PC-3 (cell line): ENCODE results near the gene DLGAP1. TPM values are rescaled to one million over a fixed set of nuclear protein-coding genes. Genes with fewer than 3 reads are reported as not detected.
"Not testable (repeated sequence)": the region's sequence is repeated elsewhere in the genome, so short reads cannot be mapped to it uniquely, and the experiment has no call there.

Experiments used
- ATAC-seq: fragments of 200-7000 bp; cut with Tn5 transposase; 2 replicates; pipeline ENCODE4 v1.9.1; 2020; ENCODE audit warnings: mild to moderate bottlenecking, moderate library complexity
- BruUV-seq: library from RNA; stranded (reverse); fragments of 400-500 nt; replicated peaks from 2 replicates; lab custom pipeline; 2021; lab: Mats Ljungman, UMichigan
- CTCF ChIA-PET: fragments of 300-600 bp; sonication (Branson Sonifier 250); formaldehyde crosslinking; loops from one replicate; lab custom pipeline; 2022; ENCODE audit warnings: antibody characterized with exemption; lab: Charles Lee
- POLR2A ChIA-PET: fragments of 300-600 bp; sonication (Branson Sonifier 250); formaldehyde crosslinking; loops from one replicate; lab custom pipeline; 2022; ENCODE audit warnings: antibody characterized with exemption; ENCODE audit not compliant: unreplicated experiment; lab: Charles Lee
- DNase-seq: peaks from one replicate; pipeline ENCODE4 v3.0.0-alpha.2; 2015
- H2AFZ ChIP-seq: fragments of 300-600 bp; sonication (generic); 2 replicates; pipeline ENCODE4 v1.6.0; 2016; ENCODE audit warnings: antibody characterized with exemption, low read length
- H3F3A ChIP-seq: fragments of 300-600 bp; sonication (generic); one replicate; pipeline ENCODE4 v1.6.0; 2017; ENCODE audit warnings: antibody characterized with exemption, low read length, control low read depth, mild to moderate bottlenecking; ENCODE audit not compliant: unreplicated experiment
- H3K27ac ChIP-seq: fragments of 300-600 bp; sonication (generic); 2 replicates; pipeline ENCODE4 v1.5.1; 2016; ENCODE audit warnings: mild to moderate bottlenecking, low read length
- H3K27me3 ChIP-seq: fragments of 300-600 bp; sonication (generic); 2 replicates; pipeline ENCODE4 v1.6.1; 2016; ENCODE audit warnings: low read length, mixed read lengths
- H3K36me3 ChIP-seq: fragments of 300-600 bp; sonication (generic); 2 replicates; pipeline ENCODE4 v1.6.1; 2016; ENCODE audit warnings: low read depth, mixed run types, low read length, mixed read lengths
- H3K4me1 ChIP-seq: fragments of 300-600 bp; sonication (generic); 2 replicates; pipeline ENCODE4 v1.5.1; 2016; ENCODE audit warnings: low read length; ENCODE audit not compliant: insufficient read depth
- H3K4me2 ChIP-seq: fragments of 300-600 bp; sonication (generic); 2 replicates; pipeline ENCODE4 v1.6.0; 2016; ENCODE audit warnings: low read length
- H3K4me3 ChIP-seq: fragments of 300-600 bp; sonication (generic); 2 replicates; pipeline ENCODE4 v1.5.1; 2016; ENCODE audit warnings: mild to moderate bottlenecking, low read length, mixed read lengths
- H3K79me2 ChIP-seq: fragments of 300-600 bp; sonication (generic); 2 replicates; pipeline ENCODE4 v1.6.1; 2017; ENCODE audit warnings: low read length, mixed read lengths
- H3K9ac ChIP-seq: fragments of 300-600 bp; sonication (generic); 2 replicates; pipeline ENCODE4 v1.6.0; 2016; ENCODE audit warnings: mild to moderate bottlenecking, low read length
- H3K9me2 ChIP-seq: fragments of 300-600 bp; sonication (generic); replicated peaks from 2 replicates; pipeline ENCODE4 v1.6.1; 2016; ENCODE audit warnings: mixed run types, low read length, mixed read lengths
- H3K9me3 ChIP-seq: fragments of 300-600 bp; sonication (generic); 2 replicates; pipeline ENCODE4 v1.6.1; 2016; ENCODE audit warnings: low read length, mixed read lengths
- H4K20me1 ChIP-seq: fragments of 300-600 bp; sonication (generic); 2 replicates; pipeline ENCODE4 v1.6.1; 2016; ENCODE audit warnings: low read length, mixed read lengths
- EZH2 ChIP-seq: fragments of 300-600 bp; sonication (generic); IDR thresholded peaks from one replicate; pipeline ENCODE4 v1.6.1; 2017; ENCODE audit warnings: antibody characterized with exemption, mild to moderate bottlenecking, low read length; ENCODE audit not compliant: unreplicated experiment
- EZH2phosphoT487 ChIP-seq: fragments of 300-600 bp; sonication (generic); IDR thresholded peaks from 2 replicates; pipeline ENCODE4 v1.6.1; 2018; ENCODE audit warnings: mild to moderate bottlenecking, antibody characterized with exemption, low read length, borderline replicate concordance
- intact Hi-C: fragments of 100-400 bp; cut with micrococcal nuclease; formaldehyde crosslinking; loops from 2 replicates; pipeline ENCODE4 v1.9.0; 2023
- total RNA-seq: library from RNA; depleted of rRNA; stranded (reverse); fragments of >200 nt; gene quantifications from 2 replicates; pipeline ENCODE4 v1.2.3, GENCODE V29; 2014
- TF ChIP-seq, protein P1 (sequence below): fragments of 300-600 bp; sonication (generic); conservative IDR thresholded peaks from 2 replicates; pipeline ENCODE4 v1.5.1; 2017; ENCODE audit warnings: antibody characterized with exemption, low read depth, mild to moderate bottlenecking, low read length

Gene DLGAP1
- total RNA-seq, 1 experiment from 2014 or later: not detected

DNA sequence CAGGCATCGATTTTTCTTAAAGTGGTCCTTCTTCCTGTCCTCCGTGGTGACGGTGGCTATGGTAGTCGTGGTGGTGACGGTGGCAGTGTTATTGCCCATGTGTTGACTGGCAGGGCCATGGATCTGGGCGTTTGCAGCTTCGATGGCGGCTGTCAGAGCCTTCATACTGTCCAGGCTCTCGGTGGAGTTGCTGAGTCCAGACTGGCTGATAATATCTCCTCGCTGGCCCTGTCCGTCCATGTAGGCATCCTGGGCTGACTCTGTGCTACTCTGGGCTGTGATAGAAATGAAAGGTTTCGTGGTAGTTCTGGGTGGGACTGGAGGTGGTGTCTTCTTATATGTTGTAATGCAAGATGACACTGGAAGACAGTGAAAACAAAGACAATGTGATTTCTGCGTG lies 873.2 kb downstream of the DLGAP1 start:
- Histone ChIP-seq H3K27me3 (no peaks in the 10 kb centered on the region), H3K9ac (no peak overlapping the region), H3K9me2 (no peaks in the 10 kb centered on the region), H4K20me1 (no peaks in the 10 kb centered on the region), H3K4me1 (peaks cover 28% of the 10 kb centered on the region), H2AFZ (no peak overlapping the region), H3K27ac (no peak overlapping the region), H3K4me2 (no peak overlapping the region), H3K79me2 (no peaks in the 10 kb centered on the region), H3F3A (no peaks in the 10 kb centered on the region), H3K9me3 (no peaks in the 10 kb centered on the region), H3K36me3 (no peaks in the 10 kb centered on the region), H3K4me3 (no peak overlapping the region)
- ChIA-PET CTCF (no interaction called here), POLR2A (no interaction called here)
- DNase-seq: no peak
- no peak for TF ChIP-seq EZH2
- TF ChIP-seq, protein P1, sequence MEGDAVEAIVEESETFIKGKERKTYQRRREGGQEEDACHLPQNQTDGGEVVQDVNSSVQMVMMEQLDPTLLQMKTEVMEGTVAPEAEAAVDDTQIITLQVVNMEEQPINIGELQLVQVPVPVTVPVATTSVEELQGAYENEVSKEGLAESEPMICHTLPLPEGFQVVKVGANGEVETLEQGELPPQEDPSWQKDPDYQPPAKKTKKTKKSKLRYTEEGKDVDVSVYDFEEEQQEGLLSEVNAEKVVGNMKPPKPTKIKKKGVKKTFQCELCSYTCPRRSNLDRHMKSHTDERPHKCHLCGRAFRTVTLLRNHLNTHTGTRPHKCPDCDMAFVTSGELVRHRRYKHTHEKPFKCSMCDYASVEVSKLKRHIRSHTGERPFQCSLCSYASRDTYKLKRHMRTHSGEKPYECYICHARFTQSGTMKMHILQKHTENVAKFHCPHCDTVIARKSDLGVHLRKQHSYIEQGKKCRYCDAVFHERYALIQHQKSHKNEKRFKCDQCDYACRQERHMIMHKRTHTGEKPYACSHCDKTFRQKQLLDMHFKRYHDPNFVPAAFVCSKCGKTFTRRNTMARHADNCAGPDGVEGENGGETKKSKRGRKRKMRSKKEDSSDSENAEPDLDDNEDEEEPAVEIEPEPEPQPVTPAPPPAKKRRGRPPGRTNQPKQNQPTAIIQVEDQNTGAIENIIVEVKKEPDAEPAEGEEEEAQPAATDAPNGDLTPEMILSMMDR: no peak
- TF ChIP-seq EZH2phosphoT487: no peak
- no TSS peak for BruUV-seq
- ATAC-seq: no peak
- intact Hi-C loops: no loop called here

DNA sequence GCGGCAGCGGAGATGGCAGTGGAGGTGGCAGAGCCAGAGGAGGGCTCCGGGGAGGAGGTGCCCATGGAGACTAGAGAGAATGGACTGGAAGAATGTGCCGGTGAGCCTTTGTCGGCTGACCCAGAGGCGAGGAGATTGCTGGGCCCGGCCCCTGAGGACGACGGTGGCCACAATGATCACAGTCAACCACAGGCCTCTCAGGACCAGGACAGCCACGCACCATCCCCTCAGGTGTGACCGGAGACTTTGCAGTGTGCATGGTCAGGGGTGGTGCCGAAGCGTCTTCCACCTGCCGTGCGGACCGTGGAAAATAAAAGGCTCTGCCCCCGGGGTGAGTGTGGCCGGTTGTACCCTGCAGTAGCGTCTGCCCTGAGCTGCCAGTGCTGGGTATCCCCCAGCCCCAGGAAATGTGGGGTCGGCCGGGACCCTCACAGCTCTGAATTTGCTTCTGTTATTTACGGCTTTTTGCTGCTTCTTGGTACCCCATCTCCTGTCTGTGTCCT lies 874.5 kb downstream of the DLGAP1 start:
- CTCF ChIA-PET, H3K4me2 ChIP-seq, H3F3A ChIP-seq, ATAC-seq, H3K27me3 ChIP-seq, intact Hi-C loops, H4K20me1 ChIP-seq, BruUV-seq, H3K27ac ChIP-seq, POLR2A ChIA-PET, H3K36me3 ChIP-seq, H3K4me3 ChIP-seq, DNase-seq, H3K9me3 ChIP-seq, H3K79me2 ChIP-seq, H3K9me2 ChIP-seq, H2AFZ ChIP-seq, H3K9ac ChIP-seq: not testable (repeated sequence)
- peaks cover 26% of the 10 kb centered on the region for H3K4me1 ChIP-seq

DNA sequence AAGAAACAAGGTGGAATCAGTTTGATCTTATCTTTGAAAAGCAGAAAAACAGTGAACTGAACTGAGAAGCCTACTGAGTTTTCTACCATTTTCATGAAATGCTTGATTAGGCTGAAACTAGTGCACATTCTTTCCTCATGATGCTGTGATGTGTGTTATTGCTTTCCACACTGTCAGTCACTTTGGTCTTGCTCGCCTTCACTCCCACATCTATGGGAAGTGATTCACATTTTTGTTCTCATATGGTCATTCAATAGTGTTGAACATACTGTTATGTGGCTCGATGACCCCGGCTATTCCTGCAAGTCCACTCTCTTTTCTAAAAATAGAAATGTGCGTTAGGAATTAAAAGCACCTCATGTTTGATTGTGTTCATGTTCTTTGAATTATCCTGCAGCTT lies 875.4 kb downstream of the DLGAP1 start:
- Histone ChIP-seq H3K9ac (no peak overlapping the region), H3K9me2 (no peaks in the 10 kb centered on the region), H4K20me1 (no peaks in the 10 kb centered on the region), H3K4me3 (no peak overlapping the region), H3K4me2 (0 out of 2 replicates have a peak overlapping the region, but pooled peaks have one; percentile 3), H3K27me3 (no peaks in the 10 kb centered on the region), H3K9me3 (no peaks in the 10 kb centered on the region), H2AFZ (no peak overlapping the region), H3K27ac (no peak overlapping the region), H3K79me2 (no peaks in the 10 kb centered on the region), H3K4me1 (peaks cover 18% of the 10 kb centered on the region), H3F3A (no peaks in the 10 kb centered on the region), H3K36me3 (no peaks in the 10 kb centered on the region)
- ChIA-PET POLR2A (no interaction called here), CTCF (no interaction called here)
- intact Hi-C loops: no loop called here
- no TSS peak for BruUV-seq
- peak; percentile 58 for DNase-seq
- peak; percentile 24 for ATAC-seq
- no peak for TF ChIP-seq EZH2
- TF ChIP-seq EZH2phosphoT487: no peak
- TF ChIP-seq, protein P1: no peak
